AG10803 (cell line): ENCODE measurements around the gene CYTL1.

Experiments
- DNase-seq: peaks from one replicate; pipeline ENCODE4 v3.0.0; 2010; ENCODE audit warnings: low read depth
- H3K4me3 ChIP-seq: 2 replicates; pipeline ENCODE4 v1.5.1; 2011; ENCODE audit warnings: mild to moderate bottlenecking, low read length, control low read depth
- TF ChIP-seq, protein P1 (sequence below): conservative IDR thresholded peaks from 2 replicates; pipeline ENCODE4 v1.5.1; 2011; ENCODE audit warnings: mild to moderate bottlenecking, low read length, control low read depth, inconsistent platforms

Gene CYTL1

DNA sequence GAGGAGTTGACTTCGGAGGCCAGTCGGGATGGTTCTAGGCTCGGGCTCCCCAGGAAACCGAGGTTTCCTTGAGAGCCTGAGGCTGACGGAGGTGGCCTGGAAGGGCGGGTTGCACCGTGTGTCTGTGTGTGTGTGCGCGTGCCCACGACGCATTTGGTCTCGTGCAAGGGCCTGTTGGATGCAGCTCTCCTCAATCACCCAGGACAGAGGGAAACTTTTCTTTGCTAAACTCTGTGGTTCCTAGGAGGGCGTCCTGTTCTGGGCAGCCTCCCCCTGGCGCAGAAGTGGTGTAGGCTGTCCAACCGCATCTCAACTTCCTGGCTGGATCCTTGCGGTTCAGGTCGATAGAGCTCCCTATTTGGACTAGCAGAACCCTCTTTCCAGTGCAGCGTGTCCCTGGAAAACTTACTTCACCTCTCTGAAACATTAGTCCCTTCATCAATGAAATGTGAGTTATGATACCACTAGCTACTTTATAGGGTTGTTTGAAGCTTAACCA, 33.0 kb upstream of the CYTL1 start:
- peak; percentile 40 for DNase-seq
- TF ChIP-seq, protein P1, sequence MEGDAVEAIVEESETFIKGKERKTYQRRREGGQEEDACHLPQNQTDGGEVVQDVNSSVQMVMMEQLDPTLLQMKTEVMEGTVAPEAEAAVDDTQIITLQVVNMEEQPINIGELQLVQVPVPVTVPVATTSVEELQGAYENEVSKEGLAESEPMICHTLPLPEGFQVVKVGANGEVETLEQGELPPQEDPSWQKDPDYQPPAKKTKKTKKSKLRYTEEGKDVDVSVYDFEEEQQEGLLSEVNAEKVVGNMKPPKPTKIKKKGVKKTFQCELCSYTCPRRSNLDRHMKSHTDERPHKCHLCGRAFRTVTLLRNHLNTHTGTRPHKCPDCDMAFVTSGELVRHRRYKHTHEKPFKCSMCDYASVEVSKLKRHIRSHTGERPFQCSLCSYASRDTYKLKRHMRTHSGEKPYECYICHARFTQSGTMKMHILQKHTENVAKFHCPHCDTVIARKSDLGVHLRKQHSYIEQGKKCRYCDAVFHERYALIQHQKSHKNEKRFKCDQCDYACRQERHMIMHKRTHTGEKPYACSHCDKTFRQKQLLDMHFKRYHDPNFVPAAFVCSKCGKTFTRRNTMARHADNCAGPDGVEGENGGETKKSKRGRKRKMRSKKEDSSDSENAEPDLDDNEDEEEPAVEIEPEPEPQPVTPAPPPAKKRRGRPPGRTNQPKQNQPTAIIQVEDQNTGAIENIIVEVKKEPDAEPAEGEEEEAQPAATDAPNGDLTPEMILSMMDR, result no peak
- H3K4me3 ChIP-seq, result peak overlapping the region; percentile 73

DNA sequence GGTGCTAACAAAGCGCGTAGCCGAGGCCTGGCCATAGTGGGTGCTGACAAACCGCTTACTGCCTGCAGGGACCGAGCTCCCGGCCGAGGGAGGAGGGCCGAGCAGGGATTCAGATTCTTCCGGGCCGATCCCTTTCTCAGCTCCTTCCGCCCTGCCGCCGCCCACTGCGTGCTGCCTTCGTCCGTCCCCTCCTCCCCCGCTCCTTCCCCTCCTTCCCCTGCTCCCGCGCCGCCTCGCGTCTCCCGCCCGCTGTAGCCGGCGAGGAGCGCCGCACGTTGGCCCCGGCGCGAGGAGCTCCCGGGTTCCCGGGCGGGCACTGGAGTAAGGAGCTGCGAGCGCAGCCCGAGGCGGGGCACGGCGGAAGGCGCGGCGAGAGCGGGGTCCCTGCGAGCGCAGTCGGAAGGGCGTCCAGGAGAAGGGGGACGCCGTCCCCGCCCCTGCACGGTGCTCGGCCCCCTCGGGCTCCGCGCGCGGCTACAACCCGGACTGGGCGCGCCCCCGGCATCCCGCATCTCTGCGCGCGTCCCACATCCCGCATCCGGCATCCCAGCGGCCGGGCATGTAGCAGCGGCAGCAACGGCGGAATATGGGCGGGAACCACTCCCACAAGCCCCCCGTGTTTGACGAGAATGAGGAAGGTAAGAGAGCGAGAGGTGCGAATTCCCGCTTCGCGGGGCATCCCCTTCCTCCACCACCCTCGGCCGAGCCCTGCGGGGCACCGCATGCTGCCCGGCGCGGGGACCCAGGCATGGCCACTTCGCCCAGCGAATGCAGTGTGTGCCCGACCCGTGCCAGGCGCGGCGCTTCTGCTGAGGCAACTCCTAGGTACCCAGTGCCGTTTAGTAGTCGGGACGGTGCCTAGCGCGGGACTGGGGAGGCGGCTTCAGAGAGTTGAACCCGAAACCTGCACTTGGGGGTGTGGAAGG, 32.3 kb upstream of the CYTL1 start, which contains the start of gene STK32B:
Gene STK32B, plus strand, starts transcription at position 203 of the 926 bp plus-strand sequence.
- peak; percentile 85 for DNase-seq
- TF ChIP-seq, protein P1, result peak; percentile 18
- peak within 1 kb of the TSS; percentile 73 for H3K4me3 ChIP-seq

DNA sequence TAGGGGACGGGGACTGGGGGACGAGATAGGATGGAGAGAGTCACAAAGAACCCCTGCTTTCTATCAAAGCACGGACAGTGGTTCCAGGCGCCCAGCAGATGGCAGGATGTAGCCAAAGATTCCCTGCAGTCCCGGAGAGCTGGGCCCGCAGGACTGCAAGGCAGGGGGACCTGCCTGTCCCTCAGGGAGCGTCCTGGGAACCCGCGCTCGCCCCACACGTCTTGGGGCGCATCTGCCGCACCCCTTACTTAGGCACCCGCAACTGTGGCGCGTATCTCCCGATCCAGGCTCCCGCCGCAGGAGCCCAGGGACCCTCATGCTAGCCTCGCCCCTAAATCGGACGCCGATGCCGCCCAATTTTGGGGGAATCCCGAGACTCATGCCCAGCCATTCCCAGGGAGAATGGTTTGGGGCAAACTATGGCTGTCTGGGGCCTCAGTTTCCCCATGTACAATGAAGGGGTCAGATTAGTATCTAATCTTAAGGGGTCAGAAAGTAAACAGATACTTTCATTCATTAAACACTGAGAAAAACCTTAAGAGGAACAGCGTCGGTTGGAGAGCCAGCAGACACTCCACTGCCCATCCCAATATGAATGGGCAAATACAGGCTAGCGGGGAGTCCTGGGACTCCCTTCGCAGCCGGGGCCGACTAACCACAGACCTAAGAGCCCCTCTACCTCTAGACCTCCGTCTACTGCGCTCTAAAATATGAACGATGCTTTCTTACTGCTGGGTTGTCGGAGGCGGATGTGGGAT, 31.4 kb upstream of the CYTL1 start:
- peak overlapping the region; percentile 73 for H3K4me3 ChIP-seq
- TF ChIP-seq, protein P1, result peak; percentile 85
- peak; percentile 81 for DNase-seq

DNA sequence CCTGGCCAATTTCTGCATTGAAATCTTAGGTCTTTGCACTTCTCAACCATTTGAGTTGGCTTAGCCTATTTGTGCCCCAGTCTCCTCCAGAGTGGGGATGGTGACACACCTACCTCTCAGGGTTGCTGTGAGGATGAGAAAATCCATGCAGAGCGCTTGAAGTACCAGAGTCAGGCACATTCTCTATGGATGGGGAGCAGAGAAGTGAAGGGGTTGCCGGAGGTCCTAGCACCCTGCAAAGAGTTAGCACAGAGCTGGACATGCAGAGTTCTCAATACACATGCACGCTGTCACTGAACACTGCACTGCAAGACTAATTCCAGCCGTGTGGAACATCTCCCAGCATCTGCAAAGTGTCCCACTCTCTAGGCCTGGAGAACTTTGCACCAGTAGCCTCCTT, 29.5 kb upstream of the CYTL1 start:
- TF ChIP-seq, protein P1, result no peak
- DNase-seq, result no peak
- H3K4me3 ChIP-seq, result no peak overlapping the region

DNA sequence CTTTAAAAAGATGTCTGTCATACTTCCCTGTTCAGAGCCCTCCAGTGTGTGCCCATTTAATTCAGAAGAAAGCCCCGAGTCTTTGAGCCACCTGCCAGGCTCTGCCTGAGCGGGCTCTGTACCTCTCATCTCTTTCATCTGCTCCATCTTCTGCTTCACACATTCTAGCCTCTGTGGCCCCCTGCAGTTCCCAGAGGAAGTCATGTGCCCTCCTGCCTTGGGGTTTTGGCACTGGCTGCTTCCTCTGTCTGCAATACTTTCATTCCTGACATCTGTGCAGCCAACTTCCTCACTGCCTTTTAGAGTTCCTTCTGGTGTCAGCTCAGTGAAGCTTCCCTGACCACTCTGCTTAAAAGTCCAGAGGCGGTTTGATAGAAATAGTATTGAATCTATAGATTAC, 25.8 kb upstream of the CYTL1 start:
- TF ChIP-seq, protein P1, result no peak
- DNase-seq, result peak; percentile 58
- H3K4me3 ChIP-seq, result no peak overlapping the region

DNA sequence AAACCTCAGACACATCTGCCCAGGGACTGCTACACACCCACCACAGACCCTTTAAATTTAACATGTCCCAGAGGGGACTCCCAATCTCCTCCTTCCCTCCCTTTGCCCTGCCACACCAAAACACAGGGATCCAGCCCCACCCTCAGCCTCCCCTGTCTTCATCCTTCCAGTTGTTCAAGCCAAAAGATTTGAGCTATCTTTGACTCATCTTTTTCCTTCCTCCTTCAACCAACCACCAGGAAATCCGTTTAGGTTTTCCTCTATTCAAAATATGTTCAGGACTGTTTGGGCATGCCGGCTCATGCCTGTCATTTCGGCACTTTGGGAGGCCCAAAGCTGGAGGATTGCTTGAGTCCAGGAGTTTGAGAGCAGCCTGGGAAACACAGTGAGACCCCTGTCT, 25.1 kb upstream of the CYTL1 start:
- no peak for DNase-seq
- TF ChIP-seq, protein P1, result no peak
- no peak overlapping the region for H3K4me3 ChIP-seq
